Measurements from ENCODE around the gene SYTL5.

Gene SYTL5

DNA sequence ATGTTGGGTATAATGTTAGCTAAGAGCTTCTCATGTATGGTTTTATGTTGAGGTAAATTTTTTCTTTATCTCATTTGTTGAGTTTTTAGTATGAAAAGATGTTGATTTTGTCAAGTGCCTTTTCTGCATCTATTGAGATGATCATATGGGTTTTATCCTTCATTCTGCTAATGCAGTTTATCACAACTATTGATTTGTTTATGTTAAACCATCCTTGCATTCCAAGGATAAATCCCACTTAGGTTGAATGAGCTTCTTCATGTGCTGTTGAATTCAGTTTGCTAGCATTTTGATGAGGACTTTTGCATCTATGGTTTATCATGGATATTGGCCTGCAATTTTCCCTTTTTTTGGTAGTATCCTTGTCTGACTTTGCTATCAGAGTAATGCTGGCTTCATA is 93.3 kb downstream of the SYTL5 start:
- Histone ChIP-seq H3K27ac (ENCODE audit: low read length) (no peak overlapping the region), H3K4me1 (ENCODE audit: control insufficient read depth, low read depth, low read length) (no peaks in the 10 kb centered on the region), H3K9me3 (ENCODE audit: control insufficient read depth, low read depth, low read length) (peaks cover 17% of the 10 kb centered on the region)

GRCh38 chrX:38102240-38102639 is 95.9 kb downstream of the SYTL5 start:
- H3K27ac ChIP-seq (ENCODE audit: low read length) = no peak overlapping the region
- H3K4me3 ChIP-seq (ENCODE audit: low read length) = no peak overlapping the region
- H3K9me3 ChIP-seq (ENCODE audit: control insufficient read depth, low read depth, low read length) = peaks cover 17% of the 10 kb centered on the region
- no peaks in the 10 kb centered on the region for H3K4me1 ChIP-seq (ENCODE audit: control insufficient read depth, low read depth, low read length)
- no peak overlapping the region for H3K9ac ChIP-seq (ENCODE audit: low read length)
- H3K27me3 ChIP-seq (ENCODE audit: control insufficient read depth, insufficient read depth, low read length) = no peaks in the 10 kb centered on the region
- no peaks in the 10 kb centered on the region for H3K36me3 ChIP-seq (ENCODE audit: control insufficient read depth, low read depth, low read length)

More for the DNA sequence above, 93.3 kb downstream of the SYTL5 start:
- Histone ChIP-seq H3K36me3 (ENCODE audit: control insufficient read depth, low read depth, low read length) (no peaks in the 10 kb centered on the region), H3K27me3 (ENCODE audit: control insufficient read depth, insufficient read depth, low read length) (no peaks in the 10 kb centered on the region), H3K4me3 (ENCODE audit: low read length) (no peak overlapping the region), H3K9ac (ENCODE audit: low read length) (no peak overlapping the region)

- Histone ChIP-seq H3K9ac (ENCODE audit: low read length) (no peak overlapping the region), H3K27me3 (ENCODE audit: control insufficient read depth, insufficient read depth, low read length) (no peaks in the 10 kb centered on the region), H3K4me1 (ENCODE audit: control insufficient read depth, low read depth, low read length) (no peaks in the 10 kb centered on the region), H3K4me3 (ENCODE audit: low read length) (no peak overlapping the region), H3K27ac (ENCODE audit: low read length) (no peak overlapping the region), H3K9me3 (ENCODE audit: control insufficient read depth, low read depth, low read length) (peaks cover 17% of the 10 kb centered on the region), H3K36me3 (ENCODE audit: control insufficient read depth, low read depth, low read length) (no peaks in the 10 kb centered on the region)
These were observed 96.5 kb downstream of the SYTL5 start for GRCh38 chrX:38102875-38103274.

DNA sequence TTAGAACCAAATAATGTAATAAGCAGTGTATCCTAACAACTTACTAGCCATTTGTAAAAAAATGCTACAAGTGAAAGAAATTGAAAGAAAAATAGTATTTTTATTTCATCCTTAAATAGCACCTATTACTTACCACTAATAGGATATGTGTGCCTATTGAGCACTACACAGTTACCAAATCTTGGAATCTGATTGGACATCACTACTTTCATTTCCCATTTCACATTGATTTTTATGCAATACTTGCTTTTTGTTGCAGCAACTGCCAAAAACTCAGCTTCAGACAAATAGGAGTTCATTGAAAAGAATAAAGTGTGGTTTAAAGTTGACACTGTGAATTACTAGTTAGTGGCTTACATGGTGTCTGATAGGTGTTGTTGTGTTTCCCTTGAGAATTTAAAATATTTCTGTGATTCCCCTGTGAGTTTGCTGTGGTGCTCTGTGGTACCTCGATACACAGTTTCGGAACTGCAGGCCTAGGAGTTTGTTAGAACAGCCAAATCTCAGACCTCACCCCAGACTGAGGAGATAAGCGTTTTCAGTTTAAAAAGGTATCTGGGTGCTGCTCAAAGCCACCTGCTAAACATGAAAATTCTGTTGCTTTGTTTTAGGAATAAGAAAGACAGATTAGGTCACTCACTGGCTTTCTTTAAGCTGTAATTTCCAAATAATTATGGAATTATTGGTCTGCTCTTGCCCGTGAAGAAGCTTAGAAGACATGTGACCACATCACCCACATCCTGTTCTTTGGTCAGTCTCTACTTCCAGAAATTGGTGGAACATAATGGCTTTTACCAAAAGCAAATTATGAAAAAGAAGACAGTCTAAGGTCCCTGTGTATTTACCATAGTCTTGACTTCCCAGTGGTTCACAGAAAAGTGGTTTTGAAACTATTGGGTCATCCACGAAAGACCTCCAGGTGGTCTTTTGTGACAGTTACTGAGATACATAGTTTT is 97.8 kb downstream of the SYTL5 start:
- Histone ChIP-seq H3K27me3 (ENCODE audit: control insufficient read depth, insufficient read depth, low read length) (no peaks in the 10 kb centered on the region), H3K9ac (ENCODE audit: low read length) (no peak overlapping the region), H3K36me3 (ENCODE audit: control insufficient read depth, low read depth, low read length) (no peaks in the 10 kb centered on the region), H3K27ac (ENCODE audit: low read length) (no peak overlapping the region), H3K4me1 (ENCODE audit: control insufficient read depth, low read depth, low read length) (no peaks in the 10 kb centered on the region), H3K4me3 (ENCODE audit: low read length) (no peak overlapping the region), H3K9me3 (ENCODE audit: control insufficient read depth, low read depth, low read length) (peaks cover 17% of the 10 kb centered on the region)

- Histone ChIP-seq H3K9me3 (ENCODE audit: control insufficient read depth, low read depth, low read length) (peaks cover 11% of the 10 kb centered on the region), H3K27me3 (ENCODE audit: control insufficient read depth, insufficient read depth, low read length) (no peaks in the 10 kb centered on the region), H3K27ac (ENCODE audit: low read length) (no peak overlapping the region), H3K9ac (ENCODE audit: low read length) (no peak overlapping the region), H3K4me1 (ENCODE audit: control insufficient read depth, low read depth, low read length) (no peaks in the 10 kb centered on the region), H3K4me3 (ENCODE audit: low read length) (no peak overlapping the region), H3K36me3 (ENCODE audit: control insufficient read depth, low read depth, low read length) (no peaks in the 10 kb centered on the region)
These were observed 98.9 kb downstream of the SYTL5 start for GRCh38 chrX:38105216-38105725.

DNA sequence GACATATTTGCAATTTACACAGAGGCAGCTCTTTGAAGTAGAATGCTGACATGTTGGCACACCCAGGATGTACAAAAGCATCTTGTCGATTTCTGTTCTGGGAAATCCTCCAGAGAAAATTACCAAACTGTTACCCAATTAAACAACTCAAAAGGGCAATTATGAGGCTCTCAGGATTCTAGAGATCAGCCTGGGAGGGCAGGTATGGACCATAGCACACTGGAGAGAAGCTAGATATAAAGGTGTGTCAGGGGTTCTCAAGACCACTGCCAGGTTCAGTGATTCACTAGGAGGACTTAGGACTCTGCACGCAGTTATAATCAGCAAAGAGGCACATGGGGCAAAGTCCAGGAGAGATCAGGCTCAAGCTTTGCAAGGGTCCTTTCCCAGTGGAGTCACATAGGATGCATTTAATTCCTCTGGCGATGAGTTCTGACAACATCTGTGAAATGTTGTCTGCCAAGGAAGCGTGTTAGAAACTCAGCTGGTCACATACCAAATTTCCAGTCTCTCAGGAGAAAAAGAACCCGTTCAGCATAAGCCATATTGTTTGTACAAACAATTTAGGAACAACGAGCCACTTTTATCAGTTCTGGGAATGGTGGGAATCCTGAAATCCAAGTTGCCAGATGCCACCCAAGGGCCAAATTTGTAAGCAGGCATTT is 100.8 kb downstream of the SYTL5 start:
- Histone ChIP-seq H3K27me3 (ENCODE audit: control insufficient read depth, insufficient read depth, low read length) (no peaks in the 10 kb centered on the region), H3K36me3 (ENCODE audit: control insufficient read depth, low read depth, low read length) (no peaks in the 10 kb centered on the region), H3K4me3 (ENCODE audit: low read length) (no peak overlapping the region), H3K27ac (ENCODE audit: low read length) (no peak overlapping the region), H3K9ac (ENCODE audit: low read length) (no peak overlapping the region), H3K4me1 (ENCODE audit: control insufficient read depth, low read depth, low read length) (no peaks in the 10 kb centered on the region), H3K9me3 (ENCODE audit: control insufficient read depth, low read depth, low read length) (peaks cover 2% of the 10 kb centered on the region)

DNA sequence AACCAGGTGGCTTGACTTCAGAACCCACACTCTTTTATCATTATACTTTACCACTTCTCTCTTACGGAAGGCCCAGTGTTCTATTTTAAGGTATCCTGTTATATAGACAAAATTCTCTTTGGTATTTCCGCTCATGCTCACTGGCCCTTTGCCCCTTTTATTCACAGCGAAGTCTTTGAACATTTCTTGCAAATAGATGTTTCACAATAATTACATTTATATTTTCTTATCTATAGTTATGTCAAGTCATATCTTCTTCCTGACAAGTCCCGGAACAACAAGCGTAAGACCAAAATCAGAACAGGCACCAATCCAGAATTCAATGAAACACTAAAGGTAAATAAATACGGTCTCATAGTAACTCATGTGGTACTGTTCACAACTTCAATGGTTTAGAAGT is 102.0 kb downstream of the SYTL5 start:
- H3K27ac ChIP-seq (ENCODE audit: low read length) = no peak overlapping the region
- peaks cover 3% of the 10 kb centered on the region for H3K9me3 ChIP-seq (ENCODE audit: control insufficient read depth, low read depth, low read length)
- H3K27me3 ChIP-seq (ENCODE audit: control insufficient read depth, insufficient read depth, low read length) = no peaks in the 10 kb centered on the region
- H3K4me3 ChIP-seq (ENCODE audit: low read length) = no peak overlapping the region
- H3K9ac ChIP-seq (ENCODE audit: low read length) = no peak overlapping the region
- H3K36me3 ChIP-seq (ENCODE audit: control insufficient read depth, low read depth, low read length) = no peaks in the 10 kb centered on the region
- H3K4me1 ChIP-seq (ENCODE audit: control insufficient read depth, low read depth, low read length) = no peaks in the 10 kb centered on the region

DNA sequence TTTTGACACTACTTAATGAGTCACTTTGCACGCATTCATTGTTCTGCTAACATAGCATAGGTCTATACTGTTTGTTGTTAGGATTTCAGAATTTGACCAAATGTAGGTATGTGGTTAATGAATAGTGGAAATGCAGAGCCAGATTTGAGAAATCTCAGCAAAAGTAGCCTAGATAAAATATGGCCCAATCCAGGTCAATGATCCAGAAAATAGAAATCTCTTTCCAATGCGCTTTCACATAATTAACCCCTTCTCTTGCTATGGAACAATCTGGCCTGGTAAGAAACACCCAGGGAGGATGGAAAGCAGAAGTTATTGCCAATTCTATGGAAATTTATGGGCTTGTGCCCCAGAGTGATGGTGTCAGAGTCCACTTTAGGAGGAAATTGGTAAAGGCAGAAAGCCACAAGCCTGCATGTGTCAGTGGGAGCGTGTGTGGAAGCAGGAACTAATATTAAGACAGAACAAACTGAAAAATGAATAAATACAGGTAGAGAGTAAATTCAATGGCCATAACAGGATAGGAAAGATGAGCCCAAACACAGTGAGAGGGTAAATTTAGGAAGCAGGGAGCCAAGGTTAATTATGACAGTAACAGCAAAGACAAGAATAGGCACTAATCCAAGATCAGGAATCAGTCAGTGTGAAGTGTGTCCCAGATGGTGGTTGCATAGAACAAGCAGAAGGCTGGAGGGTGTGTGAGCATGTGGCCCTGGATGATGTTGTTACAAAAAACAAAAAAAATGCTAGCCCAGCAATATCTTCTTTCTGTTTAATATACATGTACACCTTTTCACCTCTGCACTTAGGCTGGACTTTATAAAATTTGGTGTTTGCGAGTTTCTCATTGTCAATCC is 102.9 kb downstream of the SYTL5 start:
- no peak overlapping the region for H3K9ac ChIP-seq (ENCODE audit: low read length)
- H3K9me3 ChIP-seq (ENCODE audit: control insufficient read depth, low read depth, low read length) = peaks cover 11% of the 10 kb centered on the region
- H3K27me3 ChIP-seq (ENCODE audit: control insufficient read depth, insufficient read depth, low read length) = no peaks in the 10 kb centered on the region
- no peak overlapping the region for H3K4me3 ChIP-seq (ENCODE audit: low read length)
- no peak overlapping the region for H3K27ac ChIP-seq (ENCODE audit: low read length)
- H3K36me3 ChIP-seq (ENCODE audit: control insufficient read depth, low read depth, low read length) = no peaks in the 10 kb centered on the region
- H3K4me1 ChIP-seq (ENCODE audit: control insufficient read depth, low read depth, low read length) = no peaks in the 10 kb centered on the region

- no peak overlapping the region for H3K4me3 ChIP-seq (ENCODE audit: low read length)
- H3K27me3 ChIP-seq (ENCODE audit: control insufficient read depth, insufficient read depth, low read length) = no peaks in the 10 kb centered on the region
- H3K36me3 ChIP-seq (ENCODE audit: control insufficient read depth, low read depth, low read length) = no peaks in the 10 kb centered on the region
- H3K9me3 ChIP-seq (ENCODE audit: control insufficient read depth, low read depth, low read length) = peaks cover 9% of the 10 kb centered on the region
- no peak overlapping the region for H3K9ac ChIP-seq (ENCODE audit: low read length)
- no peaks in the 10 kb centered on the region for H3K4me1 ChIP-seq (ENCODE audit: control insufficient read depth, low read depth, low read length)
- H3K27ac ChIP-seq (ENCODE audit: low read length) = no peak overlapping the region
These were observed 103.9 kb downstream of the SYTL5 start for GRCh38 chrX:38110231-38110630.

DNA sequence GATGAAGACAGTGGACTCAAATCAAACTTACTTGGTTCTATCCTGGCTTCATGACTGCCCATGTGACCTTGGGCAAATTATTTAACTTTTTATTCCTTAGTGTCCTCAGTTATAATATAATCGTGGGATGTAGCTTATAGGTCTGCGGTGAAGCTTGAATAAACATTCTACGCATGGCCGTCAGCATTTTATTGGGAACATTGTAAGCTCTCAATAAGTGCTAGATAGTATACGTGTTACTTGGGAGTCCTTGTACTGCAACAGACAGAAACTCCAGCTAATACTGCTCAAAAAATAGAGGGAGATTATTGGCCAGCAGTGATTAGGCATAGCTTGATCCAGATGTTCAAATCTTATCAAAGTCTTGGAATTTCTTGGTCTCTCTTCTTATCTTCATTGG is 104.8 kb downstream of the SYTL5 start:
- H3K36me3 ChIP-seq (ENCODE audit: control insufficient read depth, low read depth, low read length) = no peaks in the 10 kb centered on the region
- H3K27me3 ChIP-seq (ENCODE audit: control insufficient read depth, insufficient read depth, low read length) = no peaks in the 10 kb centered on the region
- peaks cover 11% of the 10 kb centered on the region for H3K9me3 ChIP-seq (ENCODE audit: control insufficient read depth, low read depth, low read length)
- H3K4me3 ChIP-seq (ENCODE audit: low read length) = no peak overlapping the region
- H3K9ac ChIP-seq (ENCODE audit: low read length) = no peak overlapping the region
- no peak overlapping the region for H3K27ac ChIP-seq (ENCODE audit: low read length)
- no peaks in the 10 kb centered on the region for H3K4me1 ChIP-seq (ENCODE audit: control insufficient read depth, low read depth, low read length)

- Histone ChIP-seq H3K9me3 (ENCODE audit: control insufficient read depth, low read depth, low read length) (peaks cover 14% of the 10 kb centered on the region), H3K27me3 (ENCODE audit: control insufficient read depth, insufficient read depth, low read length) (no peaks in the 10 kb centered on the region), H3K27ac (ENCODE audit: low read length) (no peak overlapping the region), H3K4me3 (ENCODE audit: low read length) (no peak overlapping the region), H3K4me1 (ENCODE audit: control insufficient read depth, low read depth, low read length) (no peaks in the 10 kb centered on the region), H3K36me3 (ENCODE audit: control insufficient read depth, low read depth, low read length) (no peaks in the 10 kb centered on the region), H3K9ac (ENCODE audit: low read length) (no peak overlapping the region)
These were observed 106.2 kb downstream of the SYTL5 start for GRCh38 chrX:38112566-38112965.
